Measurements from ENCODE around the gene PHOSPHO1.
"Not testable (repeated sequence)": the region's sequence is repeated elsewhere in the genome, so short reads cannot be mapped to it uniquely, and the experiment has no call there.

The PHOSPHO1 gene

GRCh38 chr17:49230636-49231562 lies at the start of gene PHOSPHO1:
PHOSPHO1 (minus strand) TSS chr17:49230787; CDS start chr17:49226691, 4,096 bp downstream.
- DNase-seq, result peak; percentile 76

GRCh38 chr17:49280061-49280460 lies 49.5 kb upstream of the PHOSPHO1 start:
- no peak for DNase-seq

- not testable (repeated sequence) for DNase-seq
Measured at GRCh38 chr17:49279263-49280015, 48.9 kb upstream of the PHOSPHO1 start.

- DNase-seq, result no peak
Measured at GRCh38 chr17:49278076-49278475, 47.5 kb upstream of the PHOSPHO1 start.

GRCh38 chr17:49277638-49278037 lies 47.1 kb upstream of the PHOSPHO1 start:
- DNase-seq, result peak; percentile 58

- not testable (repeated sequence) for DNase-seq
Measured at GRCh38 chr17:49275981-49276380, 45.4 kb upstream of the PHOSPHO1 start.

- DNase-seq, result no peak
Measured at GRCh38 chr17:49269356-49269755, 38.8 kb upstream of the PHOSPHO1 start.

- no peak for DNase-seq
Measured at GRCh38 chr17:49267912-49268311, 37.3 kb upstream of the PHOSPHO1 start.

- no peak for DNase-seq
Measured at GRCh38 chr17:49266233-49266632, 35.6 kb upstream of the PHOSPHO1 start.

- DNase-seq, result not testable (repeated sequence)
Measured at GRCh38 chr17:49261540-49261939, 31.0 kb upstream of the PHOSPHO1 start.

- DNase-seq, result peak; percentile 90
Measured at GRCh38 chr17:49260817-49261291, 30.3 kb upstream of the PHOSPHO1 start.

GRCh38 chr17:49260011-49260816 lies 29.6 kb upstream of the PHOSPHO1 start:
- peak; percentile 60 for DNase-seq

- no peak for DNase-seq
Measured at GRCh38 chr17:49259663-49260010, 29.1 kb upstream of the PHOSPHO1 start.

- no peak for DNase-seq
Measured at GRCh38 chr17:49258394-49258793, 27.8 kb upstream of the PHOSPHO1 start.

- no peak for DNase-seq
Measured at GRCh38 chr17:49255125-49255524, 24.5 kb upstream of the PHOSPHO1 start.

GRCh38 chr17:49254066-49254465 lies 23.5 kb upstream of the PHOSPHO1 start:
- no peak for DNase-seq

- DNase-seq, result peak; percentile 87
Measured at GRCh38 chr17:49252148-49252695, 21.6 kb upstream of the PHOSPHO1 start.

GRCh38 chr17:49249890-49250522 lies 19.4 kb upstream of the PHOSPHO1 start:
- no peak for DNase-seq

GRCh38 chr17:49249292-49249794 lies 18.8 kb upstream of the PHOSPHO1 start:
- no peak for DNase-seq

GRCh38 chr17:49247944-49248343 lies 17.4 kb upstream of the PHOSPHO1 start:
- no peak for DNase-seq

GRCh38 chr17:49244839-49245238 lies 14.3 kb upstream of the PHOSPHO1 start:
- no peak for DNase-seq

- DNase-seq, result no peak
Measured at GRCh38 chr17:49242813-49243212, 12.2 kb upstream of the PHOSPHO1 start.

All from inflammatory macrophage treated with lipopolysaccharide for 4 hours (primary cell).